Stimulated activated memory B cell treated with anti-CD40 and anti-IgM and Interleukin-4, amounts not matched to agents 10 μg/mL and 1 μg/mL and 100 μg/mL, for 72 hours (primary cell): Measurements from ENCODE around the gene NCOA1.
A peak's percentile ranks its signal among the peaks of the same experiment; 100 is the strongest.

ENCODE experiments used
- ATAC-seq: fragments of 150-1000 bp; cut with Tn5 transposase; 2 replicates; pipeline ENCODE4 v1.10.0; 2021
- H3K27ac Mint-ChIP-seq: one replicate; pipeline ENCODE4 v1.8.0; 2022; ENCODE audit warnings: mild to moderate bottlenecking, mixed read lengths
- H3K27me3 Mint-ChIP-seq: one replicate; pipeline ENCODE4 v1.8.0; 2022; ENCODE audit warnings: mixed read lengths
- H3K36me3 Mint-ChIP-seq: one replicate; pipeline ENCODE4 v1.8.0; 2022; ENCODE audit warnings: mixed read lengths
- H3K4me1 Mint-ChIP-seq: one replicate; pipeline ENCODE4 v1.8.0; 2022; ENCODE audit warnings: mixed read lengths
- H3K4me3 Mint-ChIP-seq: one replicate; pipeline ENCODE4 v1.8.0; 2022; ENCODE audit warnings: mild to moderate bottlenecking, moderate library complexity, mixed read lengths
- H3K9me3 Mint-ChIP-seq: one replicate; pipeline ENCODE4 v1.8.0; 2022; ENCODE audit warnings: mixed read lengths

The NCOA1 gene

DNA sequence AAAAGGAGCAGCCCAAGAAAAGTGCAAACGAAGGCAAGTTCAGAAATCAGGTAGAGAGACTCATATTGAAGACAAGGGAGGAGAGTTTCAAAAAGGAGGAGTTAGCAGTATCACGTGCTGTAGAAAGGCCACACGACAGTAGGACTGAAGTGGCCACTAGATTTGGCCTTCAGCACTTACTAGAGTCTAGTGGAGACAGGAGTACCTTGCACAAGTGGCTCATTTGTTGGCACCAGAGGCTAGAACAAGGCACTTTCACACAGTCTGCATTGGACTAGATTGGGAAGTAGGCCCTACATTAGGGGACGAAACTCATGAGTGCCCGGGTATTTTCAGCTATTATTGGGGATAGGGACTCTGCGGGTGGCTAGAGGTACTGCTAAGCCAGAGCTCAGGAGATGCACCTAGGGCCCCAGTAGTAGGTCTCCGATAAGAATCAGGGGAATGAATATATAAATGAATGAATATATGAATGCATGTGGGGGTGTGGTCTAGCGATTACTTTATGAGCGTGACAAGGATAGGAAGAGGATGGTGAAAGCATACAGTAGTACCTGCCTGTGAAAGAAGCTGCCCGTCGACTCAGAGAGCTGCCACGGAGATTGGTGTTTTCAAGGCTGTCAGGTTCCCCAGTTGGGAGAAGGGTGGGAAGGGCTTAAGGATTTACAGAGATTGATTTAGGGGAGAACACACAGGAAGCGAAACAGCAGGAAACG, 1.4 kb upstream of the NCOA1 start:
- no peak for ATAC-seq
- no peaks in the 10 kb centered on the region for H3K9me3 Mint-ChIP-seq
- H3K4me1 Mint-ChIP-seq: peaks cover 52% of the 10 kb centered on the region
- H3K36me3 Mint-ChIP-seq: no peaks in the 10 kb centered on the region
- peak overlapping the region; percentile 95 for H3K27ac Mint-ChIP-seq
- H3K4me3 Mint-ChIP-seq: peak overlapping the region; percentile 99
- no peaks in the 10 kb centered on the region for H3K27me3 Mint-ChIP-seq

DNA sequence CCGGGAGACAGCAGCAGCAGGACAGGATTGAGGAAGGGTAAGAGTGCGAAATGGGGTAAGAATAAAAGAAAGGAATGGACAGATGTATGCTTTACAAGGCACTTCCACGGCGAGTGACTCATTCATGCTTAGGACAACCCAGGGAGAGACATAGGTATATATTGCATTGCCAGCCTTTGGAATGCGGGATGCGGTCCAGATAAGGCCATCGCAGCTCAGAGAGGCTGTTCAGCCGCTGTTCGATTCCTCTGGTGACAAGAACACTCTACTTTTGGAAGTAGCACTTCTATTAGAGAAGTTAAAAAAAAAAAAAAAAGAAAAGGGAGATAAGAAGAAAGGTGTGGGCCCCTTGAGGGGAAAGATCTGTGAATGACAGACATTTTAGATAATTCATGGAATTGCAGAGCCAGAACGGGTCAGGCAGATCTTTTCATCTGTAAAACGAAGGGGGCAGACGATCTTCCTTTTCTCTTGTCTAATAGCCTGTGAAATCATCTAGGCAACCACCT, 819 bp upstream of the NCOA1 start:
- no peak for ATAC-seq
- H3K27ac Mint-ChIP-seq: peak overlapping the region; percentile 95
- H3K36me3 Mint-ChIP-seq: no peaks in the 10 kb centered on the region
- peak overlapping the region; percentile 99 for H3K4me3 Mint-ChIP-seq
- no peaks in the 10 kb centered on the region for H3K27me3 Mint-ChIP-seq
- peaks cover 52% of the 10 kb centered on the region for H3K4me1 Mint-ChIP-seq
- H3K9me3 Mint-ChIP-seq: no peaks in the 10 kb centered on the region

DNA sequence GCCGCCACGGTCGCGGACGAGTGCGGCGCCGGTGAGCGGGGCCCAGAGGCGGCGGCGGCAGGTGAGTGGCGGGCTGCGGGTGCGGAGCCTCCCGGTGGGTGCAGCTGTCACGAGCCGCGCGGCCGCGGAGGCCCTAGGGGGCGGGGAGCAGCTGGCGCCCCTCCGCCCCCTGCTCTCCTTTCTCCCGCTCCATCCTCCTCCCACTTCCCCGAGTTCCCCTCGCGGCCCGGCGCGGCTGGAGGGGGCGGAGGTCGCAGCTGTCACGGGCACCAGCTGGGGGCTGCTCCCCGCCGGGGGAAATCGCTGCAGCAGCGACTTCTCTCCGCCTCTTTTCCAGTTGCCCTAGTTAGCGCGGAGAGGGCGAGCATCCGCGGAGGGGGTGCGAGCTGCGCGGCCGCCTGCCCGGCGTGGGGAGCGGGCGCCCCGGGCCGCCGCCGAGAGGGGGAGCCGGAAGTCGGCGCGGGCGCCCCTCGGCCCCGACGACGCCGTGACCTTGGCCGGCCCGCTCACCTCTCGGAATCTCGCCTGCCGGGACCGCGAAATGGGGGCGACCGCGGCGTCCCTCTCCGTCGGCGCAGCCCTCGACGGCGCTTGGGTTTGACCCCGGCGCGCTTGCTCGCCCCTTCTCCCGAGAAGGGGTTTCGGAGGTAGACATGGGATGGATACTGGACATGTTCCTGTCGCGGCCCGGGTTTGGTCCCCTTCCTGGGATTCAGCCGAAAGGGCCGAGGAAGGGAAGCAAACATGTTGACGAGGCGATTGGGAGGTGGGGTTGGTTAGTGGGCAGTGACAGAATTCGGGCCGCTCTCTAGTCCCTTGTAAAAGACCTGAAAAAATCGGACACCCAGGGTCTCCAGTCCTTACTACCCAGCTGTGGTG, 727 bp downstream of the NCOA1 start:
- H3K27ac Mint-ChIP-seq: peak overlapping the region; percentile 70
- H3K4me3 Mint-ChIP-seq: peak overlapping the region; percentile 78
- H3K36me3 Mint-ChIP-seq: no peaks in the 10 kb centered on the region
- no peaks in the 10 kb centered on the region for H3K9me3 Mint-ChIP-seq
- no peaks in the 10 kb centered on the region for H3K27me3 Mint-ChIP-seq
- H3K4me1 Mint-ChIP-seq: peaks cover 62% of the 10 kb centered on the region
- peak; percentile 68 for ATAC-seq

DNA sequence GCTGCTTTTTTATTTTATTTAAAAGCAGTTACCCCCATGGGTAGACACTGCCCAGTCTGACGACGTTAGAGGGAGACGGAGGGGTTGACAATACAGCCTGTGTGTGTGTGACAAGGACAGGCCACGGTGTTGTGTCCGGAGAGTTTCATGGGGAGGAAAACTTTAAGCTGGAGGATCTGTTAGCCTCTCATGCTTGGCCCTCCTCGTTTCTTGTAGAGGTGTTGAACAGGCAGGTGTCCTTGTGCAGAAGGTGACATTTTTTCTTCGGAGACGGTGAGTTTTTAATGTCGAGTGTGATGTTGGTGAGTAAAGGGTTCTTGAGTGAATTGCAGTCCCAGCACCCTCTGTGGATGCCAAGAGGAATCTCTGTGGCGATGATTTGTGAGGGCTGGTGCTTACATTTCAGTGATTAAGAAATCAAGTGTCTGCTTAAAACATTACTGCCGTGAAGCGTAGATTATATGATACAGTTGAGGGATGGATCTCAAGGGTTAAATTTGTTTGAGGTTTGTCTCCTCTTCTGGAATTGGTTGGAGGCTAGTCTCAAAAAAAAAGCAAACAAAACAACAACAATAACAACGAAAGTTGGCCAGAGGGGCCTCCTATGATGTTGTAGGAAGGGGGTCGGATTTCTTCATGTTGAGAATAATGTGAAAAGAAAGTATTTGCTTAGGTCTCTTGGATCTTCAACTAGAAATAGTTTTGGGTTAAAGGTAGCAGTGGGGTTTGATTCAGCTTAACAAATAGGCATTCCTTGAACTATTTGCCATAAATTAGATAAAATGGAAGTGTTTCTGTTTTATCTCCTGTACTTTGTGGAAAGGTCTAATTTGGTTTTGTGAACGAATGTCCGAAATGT, 1.6 kb downstream of the NCOA1 start:
- H3K4me1 Mint-ChIP-seq: peaks cover 65% of the 10 kb centered on the region
- no peaks in the 10 kb centered on the region for H3K36me3 Mint-ChIP-seq
- peak overlapping the region; percentile 70 for H3K27ac Mint-ChIP-seq
- H3K27me3 Mint-ChIP-seq: no peaks in the 10 kb centered on the region
- ATAC-seq: no peak
- peak overlapping the region; percentile 78 for H3K4me3 Mint-ChIP-seq
- no peaks in the 10 kb centered on the region for H3K9me3 Mint-ChIP-seq

DNA sequence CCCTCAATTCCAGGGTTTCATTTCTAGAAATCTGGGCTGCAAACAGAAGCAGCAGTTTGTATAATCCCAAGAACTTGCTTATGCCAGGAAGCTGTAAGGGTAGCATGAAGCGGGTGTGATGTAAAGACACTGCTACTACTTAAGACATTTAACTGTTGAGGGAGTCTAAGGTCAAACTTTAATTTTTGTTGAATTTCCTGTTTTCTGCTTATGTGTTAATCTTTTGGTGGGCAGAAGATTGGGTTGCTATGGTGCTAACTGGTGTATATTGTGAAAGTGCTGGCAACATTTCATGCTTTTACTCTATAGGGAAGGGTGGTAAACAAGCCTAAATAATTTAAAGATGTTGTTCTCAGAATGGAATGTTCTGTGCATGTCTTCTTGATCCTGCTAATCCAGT, 2.7 kb downstream of the NCOA1 start:
- Mint-ChIP-seq H3K4me3 (peak overlapping the region; percentile 78), H3K9me3 (no peaks in the 10 kb centered on the region), H3K27ac (peak overlapping the region; percentile 70), H3K27me3 (no peaks in the 10 kb centered on the region), H3K36me3 (no peaks in the 10 kb centered on the region), H3K4me1 (peaks cover 68% of the 10 kb centered on the region)
- ATAC-seq: no peak

DNA sequence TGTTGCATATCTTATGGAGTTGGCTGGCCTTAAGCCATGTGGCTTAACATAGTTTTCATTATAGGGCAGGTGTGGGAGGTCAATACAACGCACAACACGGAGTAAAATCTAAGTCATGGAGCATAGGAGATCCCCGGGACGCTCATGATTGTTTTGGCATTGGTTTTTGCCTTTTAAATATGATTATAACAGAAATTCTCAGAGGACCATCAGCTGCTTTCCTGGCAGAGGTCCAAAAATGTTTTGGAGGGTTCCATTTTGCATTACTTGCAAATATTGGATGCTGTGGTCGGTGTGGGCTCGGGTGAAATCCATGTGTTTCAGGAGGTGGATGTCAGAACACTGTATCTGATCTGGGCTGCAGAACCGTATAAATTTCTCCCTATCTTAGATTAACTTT, 3.4 kb downstream of the NCOA1 start:
- no peak for ATAC-seq
- Mint-ChIP-seq H3K27ac (no peak overlapping the region), H3K27me3 (no peaks in the 10 kb centered on the region), H3K4me3 (no peak overlapping the region), H3K9me3 (no peaks in the 10 kb centered on the region), H3K4me1 (peaks cover 66% of the 10 kb centered on the region), H3K36me3 (no peaks in the 10 kb centered on the region)

DNA sequence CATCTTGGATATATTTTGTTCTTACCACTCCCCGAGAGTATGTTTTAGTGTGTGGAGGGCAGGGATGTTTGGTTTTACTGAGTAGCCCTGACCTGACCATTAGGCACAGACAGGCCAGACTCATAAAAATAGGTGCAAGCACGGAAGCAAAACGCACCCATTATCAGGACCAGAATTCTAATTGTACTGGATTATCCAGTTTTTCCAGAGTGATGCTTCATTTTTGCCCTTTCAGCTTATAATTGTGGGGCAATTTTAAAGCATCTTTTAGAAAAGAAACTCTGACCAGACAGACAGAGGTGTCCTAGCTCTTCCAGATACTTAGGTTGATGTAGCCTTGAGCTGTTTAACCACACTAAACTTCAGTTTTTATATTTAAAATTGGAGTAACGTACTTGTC, 4.4 kb downstream of the NCOA1 start:
- Mint-ChIP-seq H3K36me3 (no peaks in the 10 kb centered on the region), H3K9me3 (no peaks in the 10 kb centered on the region), H3K27me3 (no peaks in the 10 kb centered on the region), H3K4me1 (peaks cover 65% of the 10 kb centered on the region), H3K4me3 (no peak overlapping the region), H3K27ac (no peak overlapping the region)
- ATAC-seq: no peak

DNA sequence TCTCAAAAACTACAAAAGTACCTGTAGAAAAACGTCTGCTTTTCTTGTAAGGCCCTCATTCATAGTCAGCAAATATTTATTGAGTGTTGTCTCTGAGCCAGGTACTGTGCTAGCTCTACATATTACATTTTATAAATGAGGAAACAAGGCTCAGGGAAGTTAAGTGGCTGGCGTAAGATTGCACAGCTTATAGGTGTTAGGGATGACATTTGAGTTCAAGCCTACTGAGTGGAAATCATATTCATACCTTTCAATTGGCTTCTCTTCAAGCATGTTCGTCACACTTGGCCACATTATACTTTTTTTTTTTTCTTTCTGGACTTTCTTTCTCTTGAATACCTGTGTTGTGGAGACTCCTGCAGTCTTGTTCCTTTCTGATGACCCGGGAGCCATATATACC, 5.9 kb downstream of the NCOA1 start:
- no peaks in the 10 kb centered on the region for H3K27me3 Mint-ChIP-seq
- H3K27ac Mint-ChIP-seq: no peak overlapping the region
- H3K4me3 Mint-ChIP-seq: no peak overlapping the region
- H3K9me3 Mint-ChIP-seq: no peaks in the 10 kb centered on the region
- no peak for ATAC-seq
- peaks cover 63% of the 10 kb centered on the region for H3K4me1 Mint-ChIP-seq
- H3K36me3 Mint-ChIP-seq: no peaks in the 10 kb centered on the region

DNA sequence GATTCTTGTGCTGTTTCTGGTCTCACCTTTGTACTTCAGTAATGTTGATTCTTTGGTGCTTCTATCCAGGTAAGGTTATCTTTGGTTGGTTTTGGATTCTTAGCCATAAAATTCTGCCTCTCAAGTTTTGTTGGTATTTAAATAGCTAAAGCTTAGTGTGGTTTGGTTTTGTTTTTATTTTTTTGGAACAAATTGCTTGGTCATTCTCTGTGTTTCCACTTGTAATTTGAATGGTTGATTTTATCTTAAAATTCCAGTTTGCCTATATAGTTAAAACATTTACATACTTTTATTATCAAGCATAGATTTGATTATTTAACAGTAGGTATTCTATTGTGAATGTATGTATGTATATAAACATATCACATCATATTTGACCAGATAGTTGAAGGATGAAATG, 6.6 kb downstream of the NCOA1 start:
- H3K4me1 Mint-ChIP-seq: peaks cover 63% of the 10 kb centered on the region
- H3K9me3 Mint-ChIP-seq: no peaks in the 10 kb centered on the region
- H3K36me3 Mint-ChIP-seq: no peaks in the 10 kb centered on the region
- no peaks in the 10 kb centered on the region for H3K27me3 Mint-ChIP-seq
- no peak overlapping the region for H3K4me3 Mint-ChIP-seq
- H3K27ac Mint-ChIP-seq: no peak overlapping the region
- ATAC-seq: no peak

DNA sequence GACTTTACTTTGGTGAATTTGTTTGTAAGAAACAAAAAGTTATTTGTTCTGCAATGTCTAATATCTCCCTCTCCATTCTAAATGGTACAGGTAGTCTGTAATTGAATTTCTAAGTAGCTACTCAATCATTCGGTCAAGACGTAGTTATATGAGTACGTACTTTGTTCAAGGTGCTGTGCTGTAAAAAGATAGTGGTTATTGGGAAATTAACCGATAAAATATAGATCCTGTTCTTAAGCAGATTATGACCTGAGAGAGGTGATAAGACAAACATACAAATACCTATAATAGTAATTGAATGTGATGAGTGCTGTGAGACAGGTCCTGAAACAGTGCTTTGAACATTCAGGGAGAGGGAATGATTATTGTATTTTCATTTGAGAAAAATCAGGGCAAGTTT, 7.1 kb downstream of the NCOA1 start:
- Mint-ChIP-seq H3K27ac (no peak overlapping the region), H3K9me3 (no peaks in the 10 kb centered on the region), H3K36me3 (no peaks in the 10 kb centered on the region), H3K27me3 (no peaks in the 10 kb centered on the region), H3K4me3 (no peak overlapping the region), H3K4me1 (peaks cover 63% of the 10 kb centered on the region)
- ATAC-seq: no peak

DNA sequence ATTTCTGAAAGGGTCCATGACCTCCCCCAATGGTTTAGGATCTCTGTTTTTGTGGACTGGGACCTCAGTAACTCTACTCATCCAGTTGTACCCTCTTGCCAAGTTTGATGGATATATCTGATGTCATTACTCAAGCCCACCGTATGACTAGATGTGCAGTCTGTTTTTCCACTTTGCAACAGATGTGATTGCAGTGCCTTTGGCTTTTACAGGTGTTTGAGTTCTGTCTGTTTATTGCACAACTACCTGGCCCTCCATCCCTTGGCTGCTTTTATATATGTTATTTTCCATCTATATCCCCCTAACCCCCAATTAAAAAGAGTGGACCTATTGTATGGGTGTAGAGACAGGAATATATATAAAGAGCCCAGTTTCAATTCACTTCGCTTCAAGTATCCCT, 10.8 kb downstream of the NCOA1 start:
- Mint-ChIP-seq H3K9me3 (no peaks in the 10 kb centered on the region), H3K27ac (no peak overlapping the region), H3K36me3 (no peaks in the 10 kb centered on the region), H3K4me1 (peaks cover 50% of the 10 kb centered on the region), H3K4me3 (no peak overlapping the region), H3K27me3 (no peaks in the 10 kb centered on the region)
- ATAC-seq: no peak

DNA sequence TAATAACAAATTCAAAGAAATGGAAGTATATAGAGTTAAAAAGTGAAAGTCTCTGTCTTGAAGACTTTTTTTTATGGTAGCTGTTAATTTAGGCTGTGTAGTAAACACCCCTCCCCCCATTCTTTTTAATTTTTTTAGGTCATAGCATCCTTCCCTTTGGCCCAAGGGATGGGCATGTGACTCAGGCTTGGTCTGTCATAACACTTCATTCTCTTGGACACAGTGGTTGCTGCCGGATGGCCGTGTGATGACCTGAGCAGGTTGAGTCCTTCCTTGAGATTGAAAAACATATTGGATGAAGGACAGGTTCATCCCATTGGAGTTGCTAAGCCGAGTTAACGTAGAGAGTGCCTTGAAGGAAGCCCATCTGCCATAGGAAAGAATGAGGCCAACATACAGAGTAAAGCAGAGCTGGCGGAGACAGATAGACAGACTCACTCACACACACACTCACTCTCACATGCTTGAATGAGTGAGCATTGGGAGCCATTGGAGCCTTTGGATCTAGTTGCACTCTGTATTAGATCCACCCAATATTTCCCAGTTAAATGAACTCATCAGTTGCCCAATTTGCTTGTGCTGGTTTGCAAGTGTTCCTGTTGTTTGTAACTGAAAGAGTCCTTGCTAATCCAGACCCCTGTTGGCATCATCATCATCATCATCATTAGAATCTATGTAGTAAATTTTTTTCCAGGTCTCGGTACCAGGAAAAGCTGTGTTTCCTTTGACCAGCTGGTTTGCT, 14.7 kb downstream of the NCOA1 start:
- Mint-ChIP-seq H3K27ac (no peak overlapping the region), H3K27me3 (no peaks in the 10 kb centered on the region), H3K9me3 (no peaks in the 10 kb centered on the region), H3K4me3 (no peak overlapping the region), H3K4me1 (peaks cover 63% of the 10 kb centered on the region), H3K36me3 (no peaks in the 10 kb centered on the region)
- ATAC-seq: no peak

DNA sequence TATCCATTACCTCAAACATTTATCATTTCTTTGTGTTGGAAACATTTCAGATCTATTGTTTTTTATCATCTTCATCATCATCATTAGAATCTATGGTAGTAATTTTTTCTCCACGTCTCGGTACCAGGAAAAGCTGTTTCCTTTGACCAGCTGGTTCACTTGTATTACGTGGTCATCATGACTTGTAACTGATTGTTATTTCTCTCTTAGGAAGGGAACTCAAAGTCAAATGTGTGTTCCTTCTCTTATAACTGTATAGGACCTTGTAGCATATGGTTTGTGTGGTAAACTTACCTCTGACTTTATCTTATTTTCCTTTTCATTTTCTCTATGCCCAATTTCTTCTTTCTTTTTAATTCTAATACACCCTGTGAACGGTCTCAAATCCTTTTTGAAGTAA, 16.5 kb downstream of the NCOA1 start:
- no peak for ATAC-seq
- H3K4me3 Mint-ChIP-seq: no peak overlapping the region
- H3K27ac Mint-ChIP-seq: no peak overlapping the region
- H3K9me3 Mint-ChIP-seq: no peaks in the 10 kb centered on the region
- H3K27me3 Mint-ChIP-seq: no peaks in the 10 kb centered on the region
- H3K4me1 Mint-ChIP-seq: peaks cover 75% of the 10 kb centered on the region
- H3K36me3 Mint-ChIP-seq: no peaks in the 10 kb centered on the region

DNA sequence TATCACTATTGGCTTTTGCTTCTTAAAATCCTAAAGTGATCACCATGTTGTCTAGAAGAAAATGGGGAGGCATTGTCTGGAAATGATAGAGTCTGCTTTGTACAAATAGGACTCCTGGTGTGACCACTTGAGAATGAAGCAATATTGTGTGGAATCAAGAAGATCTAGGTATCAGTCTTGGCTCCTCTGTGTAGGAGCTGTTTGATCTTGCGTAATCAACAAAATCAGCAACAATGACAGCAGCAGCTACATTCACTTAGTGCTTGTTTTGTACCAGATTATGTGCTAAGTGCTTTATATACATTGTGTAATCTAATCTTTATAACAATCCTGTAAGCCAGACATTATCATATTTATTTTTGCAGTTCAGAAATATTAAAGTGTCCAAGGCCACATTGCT, 17.8 kb downstream of the NCOA1 start:
- H3K4me3 Mint-ChIP-seq: no peak overlapping the region
- H3K36me3 Mint-ChIP-seq: no peaks in the 10 kb centered on the region
- H3K4me1 Mint-ChIP-seq: peaks cover 76% of the 10 kb centered on the region
- peak overlapping the region; percentile 79 for H3K27ac Mint-ChIP-seq
- no peaks in the 10 kb centered on the region for H3K27me3 Mint-ChIP-seq
- no peak for ATAC-seq
- no peaks in the 10 kb centered on the region for H3K9me3 Mint-ChIP-seq
